Measurements from ENCODE around the gene APOE.
A peak's percentile ranks its signal among the peaks of the same experiment; 100 is the strongest.

APOE gene

GRCh38 chr19:44892932-44893331, 12.7 kb upstream of the APOE start:
- no peak for DNase-seq (ENCODE audit: extremely low read depth, low read depth)
- no peak for TF ChIP-seq CTCF (IDR thresholded peaks at IDR 0.05; ENCODE audit: low read depth, low read length, missing control alignments)
- H3K4me3 ChIP-seq (replicated peaks; ENCODE audit: low read depth, low read length), result peak overlapping the region; percentile 99

- DNase-seq (ENCODE audit: extremely low read depth, low read depth), result no peak
- H3K4me3 ChIP-seq (replicated peaks; ENCODE audit: low read depth, low read length), result no peak overlapping the region
- TF ChIP-seq CTCF (IDR thresholded peaks at IDR 0.05; ENCODE audit: low read depth, low read length, missing control alignments), result no peak
These were observed 12.1 kb upstream of the APOE start for GRCh38 chr19:44893332-44894051.

- DNase-seq (ENCODE audit: extremely low read depth, low read depth), result no peak
- no peak for TF ChIP-seq CTCF (IDR thresholded peaks at IDR 0.05; ENCODE audit: low read depth, low read length, missing control alignments)
- H3K4me3 ChIP-seq (replicated peaks; ENCODE audit: low read depth, low read length), result no peak overlapping the region
These were observed 11.6 kb upstream of the APOE start for GRCh38 chr19:44894052-44894400.

- no peak for DNase-seq (ENCODE audit: extremely low read depth, low read depth)
- no peak for TF ChIP-seq CTCF (IDR thresholded peaks at IDR 0.05; ENCODE audit: low read depth, low read length, missing control alignments)
- H3K4me3 ChIP-seq (replicated peaks; ENCODE audit: low read depth, low read length), result no peak overlapping the region
These were observed 10.7 kb upstream of the APOE start for GRCh38 chr19:44894946-44895345.

GRCh38 chr19:44897835-44898234, 7.8 kb upstream of the APOE start:
- no peak overlapping the region for H3K4me3 ChIP-seq (replicated peaks; ENCODE audit: low read depth, low read length)
- TF ChIP-seq CTCF (IDR thresholded peaks at IDR 0.05; ENCODE audit: low read depth, low read length, missing control alignments), result no peak
- no peak for DNase-seq (ENCODE audit: extremely low read depth, low read depth)

GRCh38 chr19:44900328-44901244, 5.0 kb upstream of the APOE start:
- DNase-seq (ENCODE audit: extremely low read depth, low read depth), result no peak
- TF ChIP-seq CTCF (IDR thresholded peaks at IDR 0.05; ENCODE audit: low read depth, low read length, missing control alignments), result no peak
- H3K4me3 ChIP-seq (replicated peaks; ENCODE audit: low read depth, low read length), result no peak overlapping the region

All from HFF-Myc (cell line).